Neural cell (in vitro differentiated cells): ENCODE data around the gene C1orf210. TPM values are rescaled to one million over a fixed set of nuclear protein-coding genes. Genes with fewer than 3 reads are reported as not detected.

Experiments used
- H2AFZ ChIP-seq: fragments of 200-600, 300-800 bp; sonication (generic), shearing (Covaris generic); 2 replicates; pipeline ENCODE4 v1.6.0; 2014; ENCODE audit warnings: low read depth, mild to moderate bottlenecking, antibody characterized with exemption, low read length, moderate library complexity
- H3F3A ChIP-seq: fragments of 200-600 bp; shearing (Covaris generic); 2 replicates; pipeline ENCODE4 v1.6.1; 2016; ENCODE audit warnings: mild to moderate bottlenecking, moderate library complexity, mixed read lengths, antibody characterized with exemption, low read length; ENCODE audit not compliant: insufficient read depth, poor library complexity, severe bottlenecking
- H3K27ac ChIP-seq: fragments of 200-600, 300-800 bp; sonication (generic), shearing (Covaris generic); 2 replicates; pipeline ENCODE4 v1.5.1; 2014; ENCODE audit warnings: mild to moderate bottlenecking, low read length, moderate library complexity
- H3K27me3 ChIP-seq: fragments of 300-800, 200-600 bp; sonication (generic), shearing (Covaris generic); 2 replicates; pipeline ENCODE4 v1.6.0; 2014; ENCODE audit warnings: mild to moderate bottlenecking, low read depth, low read length, moderate library complexity; ENCODE audit not compliant: insufficient read depth
- H3K36me3 ChIP-seq: fragments of 300-800, 200-600 bp; sonication (generic), shearing (Covaris generic); 2 replicates; pipeline ENCODE4 v1.5.1; 2014; ENCODE audit warnings: mild to moderate bottlenecking, antibody characterized with exemption, low read length, moderate library complexity; ENCODE audit not compliant: insufficient read depth
- H3K4me2 ChIP-seq: fragments of 300-800, 200-600 bp; sonication (generic), shearing (Covaris generic); 2 replicates; pipeline ENCODE4 v1.6.0; 2014; ENCODE audit warnings: mild to moderate bottlenecking, low read length
- H3K4me3 ChIP-seq: fragments of 300-800, 200-600 bp; sonication (generic), shearing (Covaris generic); 2 replicates; pipeline ENCODE4 v1.5.1; 2014; ENCODE audit warnings: mild to moderate bottlenecking, low read length, moderate library complexity
- H3K79me2 ChIP-seq: fragments of 200-600 bp; shearing (Covaris generic); replicated peaks from 2 replicates; pipeline ENCODE4 v1.6.0; 2014; ENCODE audit warnings: mild to moderate bottlenecking, low read length, moderate library complexity; ENCODE audit not compliant: insufficient read depth
- H3K9ac ChIP-seq: fragments of 300-800, 200-600 bp; sonication (generic), shearing (Covaris generic); 2 replicates; pipeline ENCODE4 v1.6.1; 2016; ENCODE audit warnings: mild to moderate bottlenecking, low read length, mixed read lengths
- H3K9me2 ChIP-seq: fragments of 200-600 bp; shearing (Covaris generic); 2 replicates; pipeline ENCODE4 v1.6.1; 2016; ENCODE audit warnings: mild to moderate bottlenecking, low read length, mixed read lengths; ENCODE audit not compliant: insufficient read depth
- H3K9me3 ChIP-seq: fragments of 200-600, 300-800 bp; sonication (generic), shearing (Covaris generic); 2 replicates; pipeline ENCODE4 v1.6.1; 2016; ENCODE audit warnings: mild to moderate bottlenecking, mixed run types, low read length, moderate library complexity, mixed read lengths
- H4K20me1 ChIP-seq: fragments of 200-600 bp; shearing (Covaris generic); 2 replicates; pipeline ENCODE4 v1.6.1; 2016; ENCODE audit warnings: mild to moderate bottlenecking, mixed run types; ENCODE audit not compliant: insufficient read depth
- CTCF ChIP-seq: fragments of 450-650 bp; IDR thresholded peaks from 2 replicates; pipeline ENCODE4 v1.5.1; 2014; ENCODE audit warnings: antibody characterized with exemption, mild to moderate bottlenecking, moderate library complexity; ENCODE audit not compliant: poor library complexity, severe bottlenecking
- EP300 ChIP-seq: fragments of 450-650 bp; conservative IDR thresholded peaks from 2 replicates; pipeline ENCODE4 v1.6.1; 2014; ENCODE audit warnings: antibody characterized with exemption, mild to moderate bottlenecking, moderate library complexity; ENCODE audit not compliant: poor library complexity, severe bottlenecking
- EZH2 ChIP-seq: fragments of 200-600, 300-800 bp; shearing (Covaris generic), sonication (generic); IDR thresholded peaks from 2 replicates; pipeline ENCODE4 v1.6.1; 2014; ENCODE audit warnings: antibody characterized with exemption, low read length, borderline replicate concordance, mild to moderate bottlenecking; ENCODE audit not compliant: insufficient read depth, poor library complexity, severe bottlenecking
- MXI1 ChIP-seq: fragments of 450-650 bp; conservative IDR thresholded peaks from 2 replicates; pipeline ENCODE4 v1.6.1; 2014; ENCODE audit warnings: antibody characterized with exemption, mild to moderate bottlenecking; ENCODE audit not compliant: poor library complexity, severe bottlenecking
- POLR2AphosphoS5 ChIP-seq: IDR thresholded peaks from 2 replicates; pipeline ENCODE4 v1.6.1; 2012
- RAD21 ChIP-seq: fragments of 450-650 bp; conservative IDR thresholded peaks from 2 replicates; pipeline ENCODE4 v1.6.1; 2014; ENCODE audit warnings: antibody characterized with exemption, mild to moderate bottlenecking, moderate library complexity
- REST ChIP-seq: IDR thresholded peaks from 2 replicates; pipeline ENCODE4 v1.6.1; 2012; ENCODE audit warnings: borderline replicate concordance
- SMC3 ChIP-seq: fragments of 450-650 bp; conservative IDR thresholded peaks from 2 replicates; pipeline ENCODE4 v1.6.1; 2014; ENCODE audit warnings: antibody characterized with exemption, mild to moderate bottlenecking, moderate library complexity; ENCODE audit not compliant: poor library complexity
- TAF1 ChIP-seq: IDR thresholded peaks from 2 replicates; pipeline ENCODE4 v1.6.1; 2012; ENCODE audit warnings: low read depth
- polyA plus RNA-seq: library from polyadenylated mRNA; depleted of rRNA; stranded (reverse); fragments of >200 nt; gene quantifications from 2 replicates; pipeline ENCODE4 v1.2.3, GENCODE V29; 2014

C1orf210 gene
- polyA plus RNA-seq, 1 donor from 2014 or later, result not detected

GRCh38 chr1:43253173-43253572, 32.2 kb downstream of the C1orf210 start:
- Histone ChIP-seq H3F3A (no peaks in the 10 kb centered on the region), H3K36me3 (no peaks in the 10 kb centered on the region), H3K79me2 (no peaks in the 10 kb centered on the region), H3K4me3 (no peak overlapping the region), H3K4me2 (no peak overlapping the region), H3K27me3 (no peaks in the 10 kb centered on the region), H3K9me3 (no peaks in the 10 kb centered on the region), H3K27ac (no peak overlapping the region), H2AFZ (no peak overlapping the region), H4K20me1 (no peaks in the 10 kb centered on the region), H3K9ac (no peak overlapping the region), H3K9me2 (no peaks in the 10 kb centered on the region)
- no peak for TF ChIP-seq EZH2
- TF ChIP-seq RAD21, result no peak
- TF ChIP-seq REST, result no peak
- no peak for TF ChIP-seq TAF1
- TF ChIP-seq MXI1, result no peak
- TF ChIP-seq CTCF, result no peak
- TF ChIP-seq SMC3, result no peak
- TF ChIP-seq EP300, result no peak
- TF ChIP-seq POLR2AphosphoS5, result no peak

GRCh38 chr1:43252225-43252624, 33.2 kb downstream of the C1orf210 start:
- Histone ChIP-seq H3K9ac (no peak overlapping the region), H3K27ac (no peak overlapping the region), H3K27me3 (no peaks in the 10 kb centered on the region), H2AFZ (no peak overlapping the region), H3K4me3 (no peak overlapping the region), H3K9me3 (no peaks in the 10 kb centered on the region), H4K20me1 (no peaks in the 10 kb centered on the region), H3K36me3 (no peaks in the 10 kb centered on the region), H3K4me2 (no peak overlapping the region), H3K79me2 (no peaks in the 10 kb centered on the region), H3F3A (no peaks in the 10 kb centered on the region), H3K9me2 (no peaks in the 10 kb centered on the region)
- TF ChIP-seq POLR2AphosphoS5 (no peak), CTCF (no peak), MXI1 (no peak), RAD21 (no peak), EZH2 (no peak), SMC3 (no peak), EP300 (no peak)
